Inflammatory macrophage (primary cell): ENCODE data around the gene JUND.

Experiments used
- DNase-seq, 2 donors: peaks; one replicate each; pipeline ENCODE4 v3.0.0-alpha.2; 2020 to 2022

JUND gene

DNA sequence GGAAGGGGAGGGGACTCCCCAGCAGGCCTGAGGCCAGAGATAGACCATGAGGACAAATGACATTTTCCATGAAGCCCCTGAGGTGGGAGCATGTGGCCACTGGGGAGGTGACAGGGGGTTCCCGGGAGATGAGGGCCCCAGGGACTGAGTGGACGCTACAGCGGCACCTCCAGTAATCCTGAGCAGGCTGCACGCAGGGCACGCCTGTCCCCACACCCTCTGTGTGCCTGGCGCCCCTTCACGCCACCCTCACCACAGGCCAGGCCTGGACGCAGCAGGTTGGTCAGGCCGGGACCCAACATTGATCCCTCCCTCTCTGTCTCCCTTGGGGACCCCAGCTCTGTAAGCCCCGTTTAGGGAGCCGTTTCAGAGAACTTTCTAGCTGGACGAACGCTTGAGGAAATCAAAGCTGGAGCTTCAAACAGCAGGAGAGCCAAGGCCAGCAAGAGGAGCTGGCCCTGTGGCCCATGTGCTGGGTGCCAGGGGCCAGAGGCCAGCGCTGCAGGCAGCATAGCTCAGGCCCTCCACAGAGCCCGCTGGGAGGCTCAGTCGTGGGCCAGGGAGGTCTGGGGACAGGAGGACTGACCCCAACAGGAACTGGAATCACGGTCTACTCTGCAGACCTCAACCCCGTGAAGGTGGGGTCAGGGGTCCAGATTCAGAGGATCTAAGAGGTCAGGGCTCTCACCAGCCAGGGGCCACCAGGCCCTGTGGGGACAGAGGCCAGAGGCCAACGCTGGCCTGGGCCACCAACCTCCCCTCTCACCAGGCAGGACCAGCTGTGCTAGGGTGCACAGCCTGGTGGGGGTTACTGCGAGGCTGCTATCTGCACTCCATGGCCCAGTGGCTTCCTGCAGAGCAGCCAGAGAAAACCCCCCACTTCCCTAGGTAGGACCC lies 26.9 kb upstream of the JUND start:
- DNase-seq, result no peak

DNA sequence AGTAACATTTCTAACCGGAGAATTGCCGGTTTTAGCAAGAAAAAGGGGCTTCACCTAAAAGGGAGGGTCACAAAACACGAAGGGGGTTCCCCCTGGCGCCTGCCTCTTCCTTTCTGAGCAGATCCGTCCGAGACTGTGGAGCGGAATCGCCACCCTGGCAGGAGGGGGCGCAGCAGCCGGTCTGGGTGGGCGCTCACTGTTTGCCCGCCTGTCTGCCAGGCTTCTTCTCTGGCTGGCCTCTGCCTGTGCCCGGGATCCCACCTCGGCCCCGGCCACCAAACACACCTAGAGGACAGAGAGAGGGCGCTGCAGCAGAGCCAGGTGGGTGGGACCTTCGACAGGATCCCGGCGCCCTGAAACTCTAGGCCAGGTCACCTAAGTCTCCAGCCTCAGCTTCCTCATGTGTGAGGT lies 25.9 kb upstream of the JUND start:
- DNase-seq, result no peak

DNA sequence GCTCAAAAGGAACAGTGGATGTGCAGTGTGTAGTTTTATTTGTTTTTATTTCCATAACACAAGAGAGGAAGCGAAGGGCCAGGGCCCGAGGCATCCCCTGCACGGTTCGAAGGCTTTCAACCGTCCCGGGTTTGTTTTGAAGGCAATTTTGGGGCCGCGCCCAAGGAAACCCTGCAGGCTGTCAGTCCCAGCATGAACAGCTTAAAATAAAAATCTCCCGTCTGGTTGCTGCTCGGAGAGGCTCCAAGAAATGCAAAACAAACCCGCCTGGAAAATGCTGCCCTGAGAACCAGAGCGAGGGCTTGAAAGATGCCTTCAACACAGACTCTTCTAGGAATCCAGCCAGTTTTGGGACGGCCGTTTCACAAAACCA lies 25.5 kb upstream of the JUND start:
- no peak for DNase-seq

DNA sequence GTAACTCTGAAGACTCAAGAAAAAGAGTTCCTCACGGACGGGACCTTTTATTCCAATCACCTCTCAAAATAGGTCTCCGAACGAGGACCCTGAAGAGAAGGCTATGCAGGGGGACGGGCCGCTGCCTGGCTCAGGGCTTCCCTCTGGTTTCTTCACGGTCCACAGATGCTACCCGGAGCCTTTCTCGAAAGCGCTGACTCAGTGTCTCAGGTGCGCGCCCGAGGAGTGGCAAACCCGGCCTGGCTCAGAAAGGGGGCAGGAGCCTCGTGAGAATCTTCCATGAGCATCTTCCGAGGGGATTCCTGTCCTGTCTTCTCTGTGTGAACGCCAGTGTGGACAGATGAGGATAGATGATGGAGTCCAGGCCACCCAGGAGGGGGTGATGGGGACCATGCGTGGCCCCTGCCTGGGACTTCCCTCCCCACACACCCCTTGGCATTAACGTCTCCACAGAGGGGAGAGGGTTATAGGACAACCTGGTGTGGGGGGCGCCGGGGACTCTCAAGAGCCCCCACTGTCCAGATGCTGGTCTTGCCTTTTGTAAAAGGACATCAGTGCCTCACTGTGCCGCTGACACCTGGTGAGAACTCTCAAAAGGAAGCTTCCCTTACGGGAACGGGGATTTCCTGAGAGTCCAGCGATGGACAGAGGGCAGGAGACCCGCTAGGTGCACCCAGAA lies 24.9 kb upstream of the JUND start:
- DNase-seq, result no peak

DNA sequence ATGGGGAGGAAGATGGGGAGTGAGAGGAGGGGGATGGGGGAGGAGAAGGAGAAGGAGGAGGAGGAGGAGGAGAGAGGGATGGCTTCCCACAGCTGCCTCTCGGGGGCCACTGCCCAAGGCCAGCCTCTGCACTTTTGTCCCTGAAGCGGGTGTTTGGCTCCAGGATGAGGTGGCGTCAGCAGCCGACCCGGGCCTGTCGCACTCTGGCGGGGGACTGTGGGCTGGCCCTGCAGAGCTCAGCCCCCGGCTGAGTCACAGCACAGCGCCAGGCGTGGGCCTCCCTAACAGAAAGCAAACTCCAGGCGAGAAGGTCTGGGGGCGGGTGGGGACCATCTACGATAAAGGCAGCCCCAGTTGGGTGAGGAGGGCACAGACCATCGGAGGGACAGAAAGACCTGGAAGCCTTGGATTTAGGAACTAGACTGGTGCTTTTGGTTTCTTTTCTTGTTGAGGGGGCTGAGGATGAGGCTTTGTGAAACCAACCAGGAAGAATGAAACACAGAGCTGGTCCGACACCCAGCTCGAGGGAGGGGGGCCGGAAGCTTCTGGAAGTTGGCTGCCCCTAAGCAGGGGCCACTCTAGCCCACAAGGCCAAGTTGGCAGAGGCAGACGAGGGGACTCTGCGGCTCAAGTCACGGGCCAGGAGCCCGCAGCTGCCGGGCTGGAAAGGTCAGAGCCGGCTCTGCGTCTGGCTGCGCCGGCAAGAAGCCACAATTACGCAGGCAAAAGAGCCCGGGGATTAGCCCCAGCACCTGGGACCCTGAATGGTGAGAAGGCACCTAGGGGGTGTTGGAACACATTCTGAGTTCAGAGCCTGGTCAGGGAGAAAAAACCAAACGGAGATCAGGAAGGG lies 23.3 kb upstream of the JUND start:
- peak; percentile 79 to 95 for DNase-seq

DNA sequence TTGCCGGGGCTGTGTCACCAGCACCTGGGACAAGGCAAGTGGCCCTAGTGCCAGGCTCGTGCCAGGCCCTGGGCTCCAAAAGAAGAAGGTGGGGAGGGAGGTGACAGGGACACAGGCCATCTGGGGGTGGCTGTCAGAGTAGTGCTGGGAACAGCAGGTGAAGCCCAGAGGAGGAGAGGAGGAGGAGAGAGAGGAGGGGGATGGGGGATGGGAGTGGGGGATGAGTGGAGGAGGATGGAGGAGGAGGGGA lies 22.7 kb upstream of the JUND start:
- DNase-seq, result peak in 1 of 2 donors; percentile 16

DNA sequence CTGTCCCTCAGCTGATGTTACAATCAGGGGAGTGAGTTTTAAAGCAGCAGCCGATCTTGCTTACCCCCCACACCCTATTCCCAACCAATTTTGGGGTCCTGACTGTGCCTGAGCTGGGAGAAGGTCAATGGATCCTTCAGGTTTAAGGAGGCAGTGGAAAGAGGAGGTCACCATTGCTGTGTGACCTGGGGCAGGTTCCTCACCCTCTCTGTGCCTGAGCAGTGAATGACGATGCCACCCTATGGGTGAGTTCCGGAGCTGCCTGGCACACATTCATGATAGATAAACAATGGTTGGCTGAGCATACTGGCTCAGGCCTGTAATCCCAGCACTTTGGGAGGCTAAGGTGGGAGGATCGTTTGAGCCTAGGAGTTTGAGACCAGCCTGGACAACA lies 20.3 kb upstream of the JUND start:
- DNase-seq, result no peak

DNA sequence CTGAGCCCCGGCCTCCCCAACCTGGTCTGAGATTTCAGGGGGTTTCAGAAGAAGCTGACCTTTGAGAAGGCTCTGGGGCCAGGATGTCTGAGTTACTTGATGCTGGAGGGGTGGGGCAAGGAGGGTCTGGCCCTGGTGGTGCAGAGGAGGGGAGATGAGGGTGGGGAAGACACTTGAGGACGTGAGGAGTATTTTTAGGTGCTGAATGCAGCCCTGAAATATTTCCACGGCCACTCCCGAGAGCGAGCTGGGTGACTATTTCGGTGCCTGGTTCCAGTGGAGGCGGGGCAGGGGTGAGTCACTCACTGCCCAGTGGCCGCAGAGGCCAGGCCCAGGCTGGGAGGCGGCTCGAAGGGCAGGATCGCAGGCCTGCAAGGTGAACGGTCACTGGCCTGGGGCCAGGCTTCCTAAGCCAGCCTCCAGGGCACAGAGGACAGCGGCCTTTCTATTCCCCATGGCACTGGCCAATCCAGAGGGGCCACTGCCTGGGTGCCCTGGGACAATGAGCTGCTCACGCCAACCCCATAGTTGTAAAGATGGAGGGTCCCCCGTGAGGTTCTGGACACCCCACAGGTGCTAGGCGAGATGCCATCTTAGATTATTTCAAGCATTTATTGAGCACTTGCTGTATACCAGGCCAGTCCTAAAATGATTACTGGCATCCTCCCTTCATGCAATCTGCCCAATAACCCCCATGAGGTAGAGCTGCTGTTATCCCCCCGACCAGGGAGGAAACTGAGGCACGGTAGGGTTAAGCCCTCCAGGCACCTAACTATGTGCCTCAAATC lies 19.7 kb upstream of the JUND start:
- peak; percentile 59 to 74 for DNase-seq

DNA sequence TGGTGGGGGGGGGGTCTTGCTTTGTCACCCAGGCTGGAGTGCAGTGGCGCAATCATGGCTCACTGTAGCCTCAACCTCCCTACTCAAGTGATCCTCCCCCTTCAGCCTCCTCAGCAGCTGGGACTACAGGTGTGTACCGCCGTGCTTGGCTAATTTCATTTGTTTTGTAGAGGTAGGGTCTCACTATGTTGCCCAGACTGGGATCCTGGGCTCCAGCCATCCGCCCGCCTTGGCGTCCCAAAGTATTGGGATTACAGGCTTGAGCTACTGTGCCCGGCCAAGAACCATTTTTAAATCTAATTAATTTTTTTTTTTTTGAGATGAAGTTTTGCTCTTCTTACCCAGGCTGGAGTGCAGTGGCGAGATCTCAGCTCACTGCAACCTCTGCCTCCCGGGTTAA lies 18.2 kb upstream of the JUND start:
- no peak for DNase-seq

DNA sequence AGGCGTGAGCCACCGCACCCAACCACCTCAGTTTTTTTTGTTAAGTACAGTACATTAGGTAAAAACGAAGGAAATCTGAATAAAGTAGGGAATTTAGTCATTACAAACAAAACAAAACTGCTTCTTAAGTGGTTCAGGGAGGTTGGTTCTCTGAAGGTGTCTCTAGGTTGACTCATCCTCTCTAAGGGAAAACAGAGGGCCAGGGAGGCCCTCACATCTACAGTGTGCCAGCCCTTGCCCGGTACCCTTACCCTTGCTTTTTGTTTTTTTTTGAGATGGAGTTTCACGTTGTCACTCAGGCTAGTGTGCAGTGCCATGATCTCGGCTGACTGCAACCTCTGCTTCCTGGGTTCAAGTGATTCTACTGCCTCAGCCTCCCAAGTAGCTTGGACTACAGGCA lies 17.2 kb upstream of the JUND start:
- DNase-seq, result no peak

DNA sequence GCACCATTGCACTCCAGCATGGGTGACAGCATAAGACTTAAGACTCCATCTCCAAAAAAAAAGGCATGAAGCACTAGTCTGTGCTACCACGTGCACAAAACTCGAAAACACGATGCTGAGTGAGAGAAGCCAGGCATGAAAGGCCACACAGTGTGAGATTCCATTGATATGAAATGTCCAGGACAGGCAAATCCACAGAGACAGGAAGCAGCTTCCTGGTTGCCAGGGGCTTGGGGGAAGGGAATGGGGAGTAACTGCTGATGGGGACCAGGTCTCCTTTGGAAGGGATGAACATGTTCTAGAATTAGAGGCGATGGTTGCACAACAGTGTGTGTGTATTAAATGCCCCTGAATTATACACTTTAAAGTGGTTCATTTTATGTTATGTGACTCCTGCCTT lies 15.9 kb upstream of the JUND start:
- no peak for DNase-seq

DNA sequence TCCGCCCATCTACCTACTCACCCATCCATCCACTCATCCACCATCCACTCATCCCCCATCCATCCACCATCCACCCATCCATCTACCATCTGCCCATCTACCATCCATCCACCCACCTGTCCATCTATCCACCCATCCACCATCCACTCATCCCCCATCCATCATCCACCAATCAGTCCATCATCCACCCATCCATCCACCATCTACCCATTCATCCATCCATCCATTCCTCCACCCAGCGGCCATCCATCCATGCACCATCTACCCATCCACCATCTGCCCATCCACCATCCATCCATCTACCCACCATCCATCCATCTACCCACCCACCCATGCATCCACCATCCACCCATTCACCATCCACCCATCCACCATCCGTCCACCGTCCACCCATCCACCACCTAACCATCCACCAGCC lies 13.6 kb upstream of the JUND start:
- no peak for DNase-seq

DNA sequence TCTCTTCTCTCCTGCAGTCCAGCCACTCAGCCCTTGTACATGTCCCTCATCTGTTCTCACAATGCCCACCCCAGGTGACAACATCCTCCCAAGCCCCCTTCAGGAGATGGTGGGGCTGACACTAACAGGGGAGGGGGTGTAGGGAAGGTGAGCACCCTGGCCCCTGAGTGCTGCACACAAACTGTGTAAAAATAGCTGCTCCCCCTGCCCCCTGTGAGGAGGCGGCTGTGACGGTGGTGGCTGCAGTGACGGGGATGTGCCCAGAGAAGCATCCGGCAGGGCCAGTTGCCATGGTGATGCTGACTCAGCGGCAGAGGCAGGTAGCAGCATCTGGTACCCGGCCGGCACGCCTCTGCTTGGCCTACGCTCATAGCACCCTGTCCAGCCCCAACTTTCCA lies 13.0 kb upstream of the JUND start:
- no peak for DNase-seq

DNA sequence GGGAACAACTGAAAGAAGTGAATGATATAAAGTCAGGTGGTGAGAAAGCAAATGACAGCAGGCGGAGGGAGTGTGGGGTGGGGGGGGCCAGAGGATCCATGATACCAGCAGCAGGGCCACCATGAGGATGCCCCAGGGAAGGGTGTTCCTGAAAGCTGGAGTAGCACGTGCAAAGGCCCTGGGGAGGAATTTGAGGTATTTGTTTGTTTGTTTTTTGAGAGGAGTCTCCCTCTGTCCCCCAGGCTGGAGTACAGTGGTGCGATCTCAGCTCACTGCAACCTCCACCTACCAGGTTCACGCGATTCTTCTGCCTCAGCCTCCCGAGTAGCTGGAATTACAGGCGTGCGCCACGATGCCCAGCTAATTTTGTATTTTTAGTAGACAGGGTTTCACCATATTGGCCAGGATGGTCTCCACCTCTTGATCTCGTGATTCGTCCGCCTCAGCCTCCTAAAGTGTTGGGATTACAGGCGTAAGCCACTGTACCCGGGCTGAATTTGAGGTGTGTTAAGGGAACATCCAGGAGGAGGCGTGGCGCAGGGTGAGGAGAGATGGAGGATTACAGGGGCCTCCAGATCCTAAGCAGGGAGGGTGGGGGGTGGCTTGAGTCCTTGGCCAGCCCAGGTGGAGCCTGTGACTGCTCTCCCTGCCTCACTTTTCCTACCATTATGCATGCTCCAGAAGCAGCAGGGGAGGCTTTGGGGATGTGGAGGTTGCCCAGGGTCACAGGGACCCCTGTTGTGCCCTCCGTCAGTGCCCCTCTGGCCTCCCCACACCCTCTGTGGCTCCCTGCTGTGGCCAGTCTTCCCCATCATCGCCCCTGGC lies 12.4 kb upstream of the JUND start:
- no peak for DNase-seq

DNA sequence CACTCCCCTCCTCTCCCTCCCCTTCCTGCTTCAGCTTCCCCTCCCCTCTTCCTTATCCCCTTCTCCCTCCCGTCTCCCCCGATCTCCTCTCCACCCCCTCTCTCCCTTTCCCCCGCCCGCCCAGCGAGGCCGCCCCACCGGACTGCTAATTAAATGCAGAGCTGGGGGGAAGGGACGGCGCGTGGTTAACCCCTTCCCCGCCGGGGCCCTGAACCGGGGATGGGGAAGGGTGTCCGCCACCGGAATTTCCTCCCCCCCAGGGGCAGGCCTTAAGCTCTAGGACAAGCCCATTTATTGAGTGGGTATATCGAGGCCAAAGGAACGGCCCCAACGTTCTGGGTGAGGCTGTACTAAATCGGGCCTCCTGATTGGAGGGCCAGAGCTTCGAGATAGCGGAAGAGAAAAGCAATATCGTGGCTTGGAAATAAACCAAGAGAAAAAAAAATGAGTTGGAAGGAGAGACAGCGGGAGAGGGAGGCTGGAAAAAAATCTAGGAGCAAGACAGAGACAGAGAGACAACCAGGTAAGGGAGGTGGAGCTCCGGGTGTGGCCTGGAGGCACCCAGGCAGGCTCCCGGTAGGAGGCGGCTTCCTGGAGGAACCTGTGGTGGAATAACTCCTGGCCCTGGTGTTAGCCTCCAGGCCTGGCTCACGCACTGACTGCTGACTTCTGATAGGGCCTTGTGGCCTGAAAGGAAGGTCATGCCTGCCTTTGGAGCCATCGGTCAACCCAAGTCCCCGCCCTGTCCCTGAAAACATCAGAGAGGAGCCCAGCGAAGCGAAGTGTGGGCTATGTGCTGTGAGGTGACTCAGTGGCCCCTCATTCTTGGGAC lies 11.6 kb upstream of the JUND start:
- peak; percentile 87 to 91 for DNase-seq

DNA sequence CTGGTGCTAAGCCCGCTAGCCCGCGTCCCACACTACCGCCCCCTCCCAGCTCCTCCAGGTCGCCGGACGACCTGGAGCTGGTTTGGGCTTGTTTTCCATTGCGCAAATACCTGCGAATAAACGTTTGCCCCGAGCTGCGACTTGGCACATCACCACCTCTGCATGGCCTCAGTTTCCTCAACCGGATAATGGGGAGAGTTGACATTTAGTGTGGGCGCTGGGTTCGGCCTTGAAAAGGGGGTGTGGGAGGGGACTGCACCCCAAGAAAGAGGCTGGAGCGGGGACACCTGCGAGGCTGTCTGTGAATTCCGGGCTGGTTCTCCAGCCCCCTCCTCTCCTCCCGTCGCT lies 11.0 kb upstream of the JUND start:
- no peak for DNase-seq

DNA sequence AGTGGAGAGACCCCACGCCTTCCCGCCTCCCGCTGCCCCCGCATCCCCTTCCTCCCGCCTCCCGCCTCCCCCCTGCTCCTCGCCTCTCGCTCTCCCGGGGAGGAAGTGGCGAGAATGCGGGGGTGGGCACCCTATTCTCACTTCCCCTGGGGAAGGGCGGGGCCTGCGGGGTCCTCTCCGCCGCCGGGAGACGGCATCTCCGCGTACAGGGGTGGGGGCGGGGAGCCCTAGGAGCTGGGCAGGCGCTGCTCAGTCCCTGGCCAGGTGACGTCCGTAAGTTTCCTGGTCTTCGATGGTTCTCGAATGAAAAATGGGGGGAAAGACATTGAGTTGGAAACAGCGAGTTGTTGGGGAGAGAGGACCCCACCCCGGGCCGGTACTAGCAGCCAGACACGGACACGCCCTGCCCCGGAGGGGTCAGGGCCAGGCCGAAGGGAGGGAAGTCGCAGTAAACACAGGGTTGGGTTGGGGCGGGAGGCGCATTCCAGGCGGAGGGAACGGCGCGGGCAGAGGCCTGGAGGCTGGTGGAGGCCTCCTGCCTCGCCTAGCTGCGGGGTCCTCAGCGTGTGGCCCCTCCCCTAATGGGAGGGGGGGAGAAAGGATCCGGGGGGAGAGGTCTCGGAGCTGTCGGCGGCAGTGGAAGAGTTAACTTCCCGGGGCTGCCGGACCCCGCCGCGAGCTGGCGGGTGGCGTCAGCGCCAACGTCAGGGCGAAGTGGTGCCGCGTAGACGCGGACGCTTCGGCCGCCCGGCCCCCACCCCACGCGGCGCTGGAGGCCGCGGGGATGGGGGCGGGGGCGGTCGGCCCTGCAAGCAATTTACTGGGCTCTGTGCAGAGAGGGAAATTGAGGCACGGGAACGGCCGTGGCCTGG lies 10.4 kb upstream of the JUND start:
- DNase-seq, result peak; percentile 96

DNA sequence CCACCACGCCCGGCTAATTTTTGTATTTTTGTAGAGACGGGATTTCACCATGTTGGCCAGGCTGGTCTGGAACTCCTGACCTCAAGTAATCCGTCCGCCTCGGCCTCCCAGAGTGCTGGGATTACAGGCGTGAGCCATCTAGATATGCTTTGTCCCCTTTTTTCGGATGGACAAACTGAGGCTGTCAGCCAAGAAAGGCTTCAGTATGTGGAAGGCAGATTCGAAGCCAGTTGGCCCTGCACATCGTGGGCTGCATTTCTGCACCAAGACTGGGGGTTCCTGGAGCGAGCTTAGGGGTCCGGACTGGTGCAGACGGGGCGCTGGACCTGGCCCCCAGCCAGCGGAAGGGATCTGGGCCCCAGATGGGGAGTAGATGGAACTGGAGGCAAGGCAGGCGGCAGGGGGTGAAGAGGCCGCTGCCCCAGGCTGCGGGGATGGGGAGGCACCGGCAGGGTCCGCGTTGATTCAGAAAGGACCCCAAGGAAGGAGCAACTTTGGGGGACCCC lies 9.7 kb upstream of the JUND start:
- peak in 1 of 2 donors; percentile 31 for DNase-seq

DNA sequence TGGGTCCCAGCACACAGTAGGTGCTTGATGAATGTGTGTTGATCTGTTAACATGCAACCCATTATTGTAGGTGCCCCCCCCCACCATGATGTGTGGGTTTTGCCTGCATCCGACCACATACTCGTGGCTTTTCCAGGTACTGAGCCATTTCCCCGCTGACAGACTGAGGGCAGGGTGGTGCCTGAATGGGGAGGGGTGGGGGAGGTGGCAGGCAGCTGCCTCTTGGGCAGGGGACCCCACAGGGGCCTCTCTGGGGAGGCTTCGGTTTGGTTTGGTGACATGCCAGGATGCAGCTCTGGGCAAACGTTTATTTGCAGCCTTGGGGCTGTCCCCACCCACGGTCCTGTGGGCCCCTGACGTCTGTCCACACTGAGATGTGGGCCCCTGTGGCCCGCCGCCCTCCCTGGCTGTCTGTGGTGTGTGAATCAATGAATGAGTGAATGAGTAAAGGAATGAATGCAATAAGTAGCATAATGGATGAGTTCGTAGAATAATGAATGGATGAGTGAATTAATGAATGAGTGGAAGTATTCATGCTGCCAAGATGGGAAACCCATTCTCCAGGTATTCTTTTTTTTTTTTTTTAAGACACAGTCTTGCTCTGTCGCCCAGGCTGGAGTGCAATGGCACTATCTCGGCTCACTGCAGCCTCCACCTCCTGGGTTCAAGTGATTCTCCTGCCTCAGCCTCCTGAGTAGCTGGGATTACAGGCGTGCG lies 9.0 kb upstream of the JUND start:
- DNase-seq, result peak; percentile 41 to 73
